HG03354 (cell line): ENCODE data around the gene SNX27.
"Not testable (repeated sequence)": the region's sequence is repeated elsewhere in the genome, so short reads cannot be mapped to it uniquely, and the experiment has no call there.

Source experiments
- ATAC-seq: cut with Tn5 transposase; IDR thresholded peaks from one replicate; pipeline ENCODE4 v1.9.1; 2021; ENCODE audit warnings: mild to moderate bottlenecking; ENCODE audit not compliant: unreplicated experiment, poor library complexity, severe bottlenecking

The SNX27 gene

GRCh38 chr1:151596166-151596953 is 15.5 kb upstream of the SNX27 start:
- ATAC-seq = no peak

DNA sequence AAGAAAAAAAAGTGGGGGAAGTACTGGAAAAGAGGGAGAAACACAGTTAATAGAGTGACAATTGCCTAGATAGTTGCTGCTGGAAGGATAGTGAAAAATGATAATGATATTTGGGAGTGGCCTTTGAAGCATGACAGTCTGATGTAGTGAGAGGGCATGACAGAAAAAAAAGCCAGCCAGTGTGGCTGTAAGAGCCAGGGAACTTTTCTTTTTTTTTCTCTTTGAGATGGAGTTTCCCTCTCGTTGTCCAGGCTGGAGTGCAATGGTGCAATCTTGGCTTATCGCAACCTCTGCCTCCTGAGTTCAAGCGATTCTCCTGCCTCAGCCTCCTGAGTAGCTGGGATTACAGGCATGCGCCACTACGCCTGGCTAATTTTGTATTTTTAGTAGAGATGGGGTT is 9.3 kb upstream of the SNX27 start:
- not testable (repeated sequence) for ATAC-seq

DNA sequence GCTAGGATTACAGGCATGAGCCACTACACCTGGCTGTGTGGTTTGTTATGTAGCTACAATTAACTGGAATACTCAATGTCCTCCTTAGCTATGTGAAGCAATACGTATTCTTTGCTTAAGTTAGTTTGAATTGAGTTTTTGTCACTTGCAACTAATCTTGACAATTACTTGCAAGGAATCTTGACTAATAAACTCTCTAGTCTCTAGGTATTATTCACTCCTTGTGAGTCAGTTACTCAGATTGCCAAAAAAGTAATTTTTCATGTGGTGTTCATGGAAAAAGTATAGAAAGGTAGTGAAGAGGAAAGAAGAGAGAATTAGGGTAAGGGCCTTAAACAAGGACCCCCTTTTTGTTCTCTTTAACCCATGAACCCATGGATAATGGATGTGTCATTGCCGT is 7.6 kb upstream of the SNX27 start:
- ATAC-seq = no peak

DNA sequence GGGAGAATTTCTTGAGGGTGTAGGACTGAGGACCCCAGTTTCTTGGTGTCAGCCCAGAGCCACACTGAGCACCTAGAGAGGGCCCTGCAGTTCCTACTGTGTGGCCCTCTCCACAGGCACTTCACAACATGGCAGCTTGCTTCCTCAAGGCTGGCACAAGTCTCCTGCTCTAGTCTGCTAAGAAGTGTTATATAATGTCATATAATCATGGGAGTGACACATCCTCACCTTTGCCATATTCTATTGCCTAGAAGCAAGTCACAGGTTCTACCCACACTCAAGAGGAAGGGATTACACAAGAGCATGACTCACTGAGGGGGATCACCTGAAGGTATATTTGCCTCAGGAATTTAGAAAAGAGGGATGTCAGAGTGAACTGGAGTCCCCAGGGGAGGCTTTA is 5.5 kb upstream of the SNX27 start:
- no peak for ATAC-seq

DNA sequence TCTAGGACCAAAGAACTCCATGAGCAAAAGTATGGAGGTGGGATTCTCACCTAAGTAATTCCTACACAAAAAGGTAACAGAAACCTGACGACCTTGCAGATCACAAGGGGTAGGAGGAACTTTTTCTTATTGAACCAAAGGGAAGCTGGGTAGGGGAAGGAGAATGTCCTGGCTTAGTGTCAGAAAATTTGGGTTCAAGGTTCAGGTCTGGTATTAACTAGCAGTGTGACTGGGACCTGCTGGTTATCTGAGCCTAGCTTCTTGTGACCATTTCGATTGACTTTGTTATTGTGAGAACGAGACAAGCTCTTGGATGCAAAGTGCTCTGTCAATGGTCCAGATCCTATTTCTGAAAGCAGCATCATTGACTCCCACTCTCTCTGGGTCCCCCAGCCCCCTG is 5.0 kb upstream of the SNX27 start:
- ATAC-seq = no peak

DNA sequence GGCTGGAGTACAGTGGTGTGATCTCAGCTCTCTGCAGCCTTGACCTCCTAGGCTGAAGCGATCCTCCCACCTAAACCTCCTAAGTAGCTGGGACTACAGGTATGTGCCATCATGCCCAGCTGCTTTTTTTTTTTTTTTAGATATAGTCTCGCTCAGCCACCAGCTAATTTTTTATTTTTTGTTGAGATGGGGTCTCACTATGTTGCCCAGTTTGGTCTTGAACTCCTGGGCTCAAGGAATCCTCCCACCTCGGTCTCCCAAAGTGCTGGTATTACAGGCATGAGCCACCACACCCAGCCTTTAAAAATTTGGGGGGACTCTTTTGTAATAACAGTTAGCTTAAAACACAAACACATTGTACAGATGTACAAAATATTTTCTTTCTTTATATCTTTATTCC is 1.7 kb upstream of the SNX27 start:
- ATAC-seq = no peak

DNA sequence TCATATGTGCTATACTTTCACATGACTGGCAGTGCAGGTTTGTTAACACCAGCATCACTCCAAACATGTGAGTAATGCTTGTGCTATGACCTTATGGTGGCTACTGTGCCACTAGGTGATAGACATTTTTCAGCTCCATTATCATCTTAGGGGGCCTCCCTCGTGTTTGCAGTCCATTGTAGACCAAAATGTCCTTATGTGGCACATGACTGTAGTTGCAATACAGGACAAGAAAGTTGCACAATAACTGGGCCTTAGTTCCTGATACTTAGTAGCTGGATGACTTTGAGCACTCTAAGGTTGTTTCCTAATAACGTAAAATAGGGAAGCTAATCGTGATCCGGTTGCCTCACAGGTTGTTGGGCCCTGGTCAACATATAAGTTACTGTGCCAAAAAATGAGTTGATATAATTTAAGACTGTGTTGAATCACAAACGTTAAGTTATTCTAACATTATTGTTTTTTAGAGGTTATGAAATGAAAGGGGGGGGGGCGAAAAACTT is 511 bp upstream of the SNX27 start:
- no peak for ATAC-seq

GRCh38 chr1:151612501-151613281 is 841 bp downstream of the SNX27 start:
- ATAC-seq = no peak

- no peak for ATAC-seq
These were observed 1.5 kb downstream of the SNX27 start for GRCh38 chr1:151613282-151613780.

DNA sequence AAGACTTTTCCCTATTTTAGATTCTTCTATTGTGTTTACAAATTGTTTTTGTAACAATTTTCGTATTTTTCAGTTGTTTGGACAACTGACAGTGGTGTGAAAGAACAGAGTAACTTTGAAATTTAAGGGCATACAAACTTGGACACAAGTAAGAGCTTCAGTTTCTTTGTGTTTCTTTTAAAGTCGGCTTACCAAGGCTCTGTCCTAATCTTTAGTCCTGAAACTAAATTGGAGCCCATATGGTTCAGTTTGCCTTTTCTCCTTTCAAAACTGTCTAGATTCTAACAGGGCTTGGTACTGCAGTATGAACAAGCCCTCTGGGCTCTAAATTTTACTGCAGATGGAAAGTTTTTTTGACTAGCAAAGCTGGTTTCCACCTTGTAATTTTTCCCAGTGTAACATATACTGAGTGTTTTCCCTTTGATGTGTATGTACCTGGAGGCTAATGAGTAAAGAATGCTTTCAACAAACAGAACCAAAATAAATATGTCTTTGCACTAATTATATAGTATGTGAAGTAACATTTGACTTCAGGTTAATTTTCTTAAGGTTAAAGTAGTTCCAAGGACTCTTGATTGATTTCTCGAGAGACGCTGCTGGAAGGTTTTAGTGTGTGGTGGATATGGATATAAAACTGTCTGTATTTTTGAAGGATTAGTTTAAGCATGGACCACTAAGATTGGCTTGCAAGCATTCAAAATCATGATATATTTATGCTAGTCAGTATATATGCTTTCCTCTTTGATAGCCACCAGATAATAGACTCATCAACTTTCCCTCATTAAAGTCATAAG is 4.1 kb downstream of the SNX27 start:
- no peak for ATAC-seq

DNA sequence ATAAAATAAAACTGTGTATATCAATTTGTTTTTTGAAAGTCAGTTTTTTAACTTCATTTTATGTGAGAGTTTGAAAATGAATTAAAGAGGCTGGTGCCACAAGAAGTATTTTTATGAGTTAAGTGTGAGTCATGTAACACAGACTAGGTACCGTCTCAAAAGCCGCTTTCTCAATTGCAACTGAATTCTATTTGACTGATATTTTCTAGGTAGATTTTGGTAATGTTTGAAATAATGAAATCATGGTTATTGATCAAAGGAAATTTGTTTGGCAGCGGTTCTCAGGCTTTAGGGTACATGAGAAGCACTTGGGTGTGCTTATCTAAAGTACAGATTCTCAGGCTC is 4.6 kb downstream of the SNX27 start:
- no peak for ATAC-seq

- ATAC-seq = no peak
These were observed 6.2 kb downstream of the SNX27 start for GRCh38 chr1:151618003-151618402.

DNA sequence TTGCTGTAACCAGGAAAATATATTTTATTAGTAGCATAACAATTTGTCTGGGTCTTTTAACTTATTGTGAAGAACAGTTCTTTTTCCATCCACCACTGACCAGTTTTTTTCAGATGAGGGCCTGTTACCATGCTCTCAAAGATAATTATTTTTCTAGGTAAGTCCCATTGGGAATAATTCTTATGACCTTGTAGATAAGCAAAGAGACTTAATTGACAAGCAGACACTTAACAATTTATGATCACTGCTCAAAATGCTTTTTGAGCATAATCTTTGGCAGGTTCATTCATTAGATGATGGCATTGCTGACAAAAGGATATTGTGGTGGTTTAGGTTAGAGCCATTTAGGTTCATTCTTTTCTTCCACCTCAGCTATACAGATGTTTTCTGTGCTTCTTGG is 6.6 kb downstream of the SNX27 start:
- ATAC-seq = no peak

DNA sequence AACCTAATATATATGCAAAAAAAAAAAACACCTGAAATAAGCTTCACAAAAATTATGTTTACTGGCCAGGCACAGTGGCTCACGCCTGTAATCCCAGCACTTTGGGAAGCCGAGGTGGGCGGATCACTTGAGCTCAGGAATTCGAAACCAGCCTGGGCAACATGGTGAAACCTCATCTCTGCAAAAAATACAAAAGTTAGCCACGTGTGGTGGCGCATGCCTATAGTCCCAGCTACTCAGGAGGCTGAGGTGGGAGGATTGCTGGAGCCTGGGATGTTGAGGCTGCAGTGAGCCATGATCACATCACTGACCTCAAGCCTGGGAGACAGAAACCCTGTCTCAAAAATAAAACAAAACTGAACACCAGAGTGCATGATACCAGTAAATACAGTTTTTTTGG is 7.1 kb downstream of the SNX27 start:
- not testable (repeated sequence) for ATAC-seq

GRCh38 chr1:151619489-151620093 is 7.7 kb downstream of the SNX27 start:
- no peak for ATAC-seq

GRCh38 chr1:151620286-151620685 is 8.4 kb downstream of the SNX27 start:
- no peak for ATAC-seq

- ATAC-seq = no peak
These were observed 9.5 kb downstream of the SNX27 start for GRCh38 chr1:151621351-151621750.

DNA sequence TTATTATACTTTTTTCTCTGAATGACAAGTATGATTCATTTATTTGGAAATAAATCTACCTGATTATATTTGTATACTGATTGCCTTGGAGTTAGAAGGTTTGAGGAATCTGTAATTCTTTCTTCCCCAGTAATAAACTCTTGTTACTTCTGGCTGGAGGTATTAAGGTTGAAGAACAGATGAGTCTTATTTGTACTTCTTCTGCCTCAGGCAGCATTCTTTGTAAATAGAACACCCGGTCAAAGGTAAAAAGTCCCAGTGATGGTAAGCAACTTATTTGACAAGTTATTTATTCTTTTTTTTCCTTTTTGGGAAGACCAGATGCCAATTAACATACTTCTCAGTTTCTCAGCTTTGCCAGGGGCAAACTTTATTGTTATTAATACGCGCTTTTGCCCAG is 12.9 kb downstream of the SNX27 start:
- ATAC-seq = no peak

- ATAC-seq = no peak
These were observed 15.0 kb downstream of the SNX27 start for GRCh38 chr1:151626740-151627334.
